GM12872 (cell line): ENCODE results near the gene IL4I1.

Experiments used
- CTCF ChIP-seq: IDR thresholded peaks from 3 replicates; pipeline ENCODE4 v1.5.1; 2011; ENCODE audit warnings: low read depth, mild to moderate bottlenecking, low read length, moderate library complexity; ENCODE audit not compliant: insufficient read depth

The IL4I1 gene

GRCh38 chr19:49936549-49936948 lies 39.9 kb upstream of the IL4I1 start:
- TF ChIP-seq CTCF: no peak

GRCh38 chr19:49933643-49934042 lies 37.0 kb upstream of the IL4I1 start:
- TF ChIP-seq CTCF: no peak

- TF ChIP-seq CTCF: no peak
These were observed 36.0 kb upstream of the IL4I1 start for GRCh38 chr19:49932731-49933131.

- no peak for TF ChIP-seq CTCF
These were observed 35.4 kb upstream of the IL4I1 start for GRCh38 chr19:49932041-49932451.

GRCh38 chr19:49931293-49932040 lies 34.8 kb upstream of the IL4I1 start:
- no peak for TF ChIP-seq CTCF

- no peak for TF ChIP-seq CTCF
These were observed 33.9 kb upstream of the IL4I1 start for GRCh38 chr19:49930483-49931011.

- TF ChIP-seq CTCF: no peak
These were observed 33.2 kb upstream of the IL4I1 start for GRCh38 chr19:49929611-49930482.
